Thyroid gland (tissue), 4 donors: ENCODE data around the gene VAMP8.
"Not testable (repeated sequence)": the region's sequence is repeated elsewhere in the genome, so short reads cannot be mapped to it uniquely, and the experiment has no call there.

Experiments
- CTCF ChIP-seq, 6 experiments: fragments of 200-600 bp in 3 of 6; fragments of 450-650 bp in 3 of 6; sonication (generic) in 3 of 6; IDR thresholded peaks; one replicate each; pipeline ENCODE4 v1.5.1; 2016 to 2019; ENCODE audit warnings: antibody characterized with exemption in 6 of 6, mild to moderate bottlenecking in 2 of 6, inconsistent platforms in 1 of 6, moderate library complexity in 1 of 6
- POLR2A ChIP-seq, 2 donors: fragments of 450-650 bp; IDR thresholded peaks; one replicate each; pipeline ENCODE4 v1.6.1; 2017; ENCODE audit warnings: antibody characterized with exemption in 2 of 2, mild to moderate bottlenecking in 2 of 2, moderate library complexity in 1 of 2

- not testable (repeated sequence) for TF ChIP-seq POLR2A, CTCF (IDR thresholded peaks at IDR 0.05)
These were observed 14.9 kb downstream of the VAMP8 start for GRCh38 chr2:85592299-85592698.
